NOMO-1 treated with dmso at 0.1 percent for 144 hours (cell line): ENCODE results near the gene POU2F2.
"Not testable (repeated sequence)": the region's sequence is repeated elsewhere in the genome, so short reads cannot be mapped to it uniquely, and the experiment has no call there.

Source experiments
- DNase-seq: peaks from one replicate; lab custom pipeline; 2025; ENCODE audit not compliant: unreplicated experiment; lab: John Stamatoyannopoulos, UW

Gene POU2F2

DNA sequence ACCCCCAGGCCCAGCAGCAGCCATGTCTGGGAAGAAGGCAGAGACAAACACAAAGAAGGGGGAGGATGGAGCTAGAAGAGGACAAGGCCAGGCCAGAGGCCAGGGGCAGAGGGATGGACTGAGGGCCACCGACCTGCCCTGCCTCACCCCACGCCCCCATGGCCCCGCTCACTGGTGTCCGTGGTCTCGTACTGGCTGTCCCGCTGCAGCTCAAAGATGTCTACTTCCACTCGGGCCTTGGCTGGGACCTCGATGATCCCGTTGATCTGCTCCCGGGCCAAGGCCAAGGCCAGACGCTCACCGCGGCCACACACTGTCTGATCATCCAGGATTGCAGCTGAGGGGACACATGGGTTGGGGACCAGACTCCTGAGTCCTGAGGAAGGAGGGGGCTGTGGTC is 67.2 kb downstream of the POU2F2 start:
- no peak for DNase-seq

- no peak for DNase-seq
Observed at GRCh38 chr19:42064432-42064831, 67.8 kb downstream of the POU2F2 start.

GRCh38 chr19:42062381-42062780 is 69.9 kb downstream of the POU2F2 start:
- no peak for DNase-seq

- no peak for DNase-seq
Observed at GRCh38 chr19:42060117-42060516, 72.1 kb downstream of the POU2F2 start.

DNA sequence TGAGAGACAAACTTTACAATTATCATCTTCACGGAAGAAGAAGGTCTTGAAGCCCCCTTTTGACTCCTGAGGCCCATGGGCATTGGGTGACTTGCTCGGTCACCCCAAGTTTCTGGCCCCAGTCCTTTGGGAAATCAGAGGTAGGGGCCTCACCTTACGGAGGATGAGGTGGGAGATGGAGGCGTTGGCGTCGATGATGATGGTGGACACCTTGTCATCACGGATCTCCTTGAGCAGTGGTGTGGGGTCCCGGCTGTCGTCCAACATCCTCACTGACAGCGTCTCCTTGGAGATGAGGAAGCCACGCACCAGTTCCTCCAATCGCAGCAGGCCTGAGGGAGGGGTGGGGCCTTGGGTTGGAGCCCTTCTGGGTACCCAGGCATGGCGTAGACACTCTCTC is 73.0 kb downstream of the POU2F2 start:
- DNase-seq, result no peak

DNA sequence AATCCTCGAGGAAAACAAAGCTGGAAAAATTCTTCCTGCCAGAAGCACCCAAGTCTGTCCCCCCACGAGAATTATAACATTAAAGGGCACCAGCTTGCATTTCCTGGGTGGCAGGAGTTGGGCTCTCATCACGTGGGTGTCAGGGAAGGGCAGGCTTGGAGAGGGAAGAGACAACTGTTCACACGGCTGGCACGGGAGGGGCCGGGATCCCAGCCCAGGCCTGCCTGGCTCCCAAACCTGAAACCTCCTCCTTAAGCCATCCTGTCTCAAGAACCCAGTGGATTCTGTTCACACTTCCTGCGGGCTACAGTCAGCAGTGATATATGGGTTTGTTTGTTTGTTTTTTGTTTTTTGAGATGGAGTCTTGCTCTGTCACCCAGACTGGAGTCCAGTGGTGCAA is 74.4 kb downstream of the POU2F2 start:
- no peak for DNase-seq

- no peak for DNase-seq
Observed at GRCh38 chr19:42054205-42054604, 78.0 kb downstream of the POU2F2 start.

DNA sequence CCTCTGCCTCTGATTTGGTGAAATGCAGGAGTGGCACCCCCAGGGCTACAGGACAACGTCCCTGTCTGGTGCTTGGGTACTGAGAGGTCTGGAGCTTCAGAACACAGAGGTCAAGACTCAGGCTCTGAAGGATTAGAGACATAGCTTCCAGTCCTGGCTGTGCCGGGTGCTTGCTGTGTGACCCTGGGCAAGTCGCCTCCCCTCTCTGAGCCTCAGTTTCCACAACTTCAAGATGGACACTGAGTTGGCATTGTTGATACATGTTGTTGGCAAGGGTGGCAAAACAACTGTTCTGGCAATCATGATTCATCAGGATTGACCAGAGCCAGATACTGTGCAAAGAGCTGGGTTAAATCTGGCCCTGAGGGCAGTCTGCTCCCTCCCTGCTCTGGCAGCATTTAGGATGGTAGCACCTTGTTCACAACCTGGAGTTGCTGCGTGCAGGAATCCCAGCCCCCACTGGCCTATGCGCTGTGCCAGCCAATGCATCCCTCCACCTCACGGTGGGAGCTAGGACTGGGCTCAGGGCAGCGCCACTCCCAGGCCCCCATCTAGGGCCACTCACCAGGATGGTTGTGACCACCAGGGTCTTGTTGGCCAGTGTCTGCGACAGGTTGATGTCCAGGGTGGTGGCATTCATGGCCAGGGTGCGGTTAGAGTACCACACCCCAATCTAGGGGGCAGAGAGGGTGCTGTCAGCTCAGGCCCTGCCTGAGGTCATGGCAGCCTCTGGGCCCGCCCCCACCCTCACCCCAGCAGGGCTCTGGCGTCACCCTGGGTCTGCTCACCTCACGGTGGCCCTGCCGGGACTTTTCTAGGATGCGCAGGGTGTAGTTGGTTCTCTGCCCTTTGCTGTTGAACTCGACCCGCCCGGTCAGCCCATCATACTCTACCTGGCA is 79.0 kb downstream of the POU2F2 start:
- DNase-seq, result no peak

GRCh38 chr19:42052241-42052863 is 79.9 kb downstream of the POU2F2 start:
- DNase-seq, result no peak

GRCh38 chr19:42051166-42052115 is 80.8 kb downstream of the POU2F2 start:
- no peak for DNase-seq

DNA sequence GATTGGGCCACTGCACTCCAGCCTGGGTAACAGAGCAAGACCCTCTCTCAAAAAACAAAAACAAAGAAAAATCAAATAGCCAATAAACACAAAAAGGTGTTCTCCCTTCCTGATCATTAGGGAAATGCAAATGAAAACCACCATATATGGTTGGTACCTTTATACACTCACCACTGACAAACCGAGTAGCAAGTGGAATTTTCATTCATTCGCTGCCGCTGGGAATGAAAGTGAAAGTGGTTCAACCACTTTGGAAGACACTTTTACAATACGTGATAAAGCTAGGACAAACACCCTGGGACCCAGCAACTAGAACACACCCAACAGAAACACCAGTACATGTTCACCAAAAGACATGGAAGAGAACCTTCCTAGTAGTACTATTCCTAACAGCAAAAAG is 83.3 kb downstream of the POU2F2 start:
- DNase-seq, result no peak

- DNase-seq, result no peak
Observed at GRCh38 chr19:42045575-42045974, 86.7 kb downstream of the POU2F2 start.

- no peak for DNase-seq
Observed at GRCh38 chr19:42042455-42043170, 89.6 kb downstream of the POU2F2 start.

- not testable (repeated sequence) for DNase-seq
Observed at GRCh38 chr19:42040491-42040890, 91.8 kb downstream of the POU2F2 start.

- DNase-seq, result no peak
Observed at GRCh38 chr19:42040031-42040430, 92.2 kb downstream of the POU2F2 start.

GRCh38 chr19:42038666-42039065 is 93.6 kb downstream of the POU2F2 start:
- DNase-seq, result no peak

DNA sequence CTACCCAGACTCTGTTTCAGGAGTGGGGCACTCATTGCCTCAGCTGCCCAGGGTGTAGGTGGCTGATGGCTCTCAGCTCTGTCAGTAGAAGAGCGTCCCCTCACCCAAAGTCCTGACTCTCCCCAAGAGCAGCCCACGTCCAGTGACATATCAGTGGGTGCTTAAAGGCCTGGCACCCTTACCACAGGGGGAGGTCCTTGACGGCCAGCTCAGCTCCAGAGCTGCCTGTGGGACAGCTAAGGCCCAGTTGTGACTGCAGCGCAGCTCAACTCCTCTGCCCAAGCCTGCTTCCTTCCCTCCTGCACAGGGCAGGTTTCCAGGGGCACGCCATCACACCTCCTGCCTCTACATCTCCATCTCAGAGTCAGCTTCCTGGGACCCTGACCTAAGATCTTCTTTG is 94.6 kb downstream of the POU2F2 start:
- DNase-seq, result no peak
